Upper lobe of left lung (tissue), 4 donors: Measurements from ENCODE around the gene RANBP9.

Source experiments
- EP300 ChIP-seq, 4 donors: sonication (generic); formaldehyde crosslinking; IDR thresholded peaks; one replicate each; pipeline ENCODE4 v1.5.1; 2017; ENCODE audit warnings: antibody characterized with exemption in 4 of 4, control low read depth in 2 of 4
- POLR2A ChIP-seq, 4 donors: fragments of 450-650 bp; IDR thresholded peaks; one replicate each; pipeline ENCODE4 v1.5.1; 2016 to 2017; ENCODE audit warnings: antibody characterized with exemption in 4 of 4, mild to moderate bottlenecking in 2 of 4
- POLR2AphosphoS5 ChIP-seq, 2 donors: sonication (generic); formaldehyde crosslinking; IDR thresholded peaks; one replicate each; pipeline ENCODE4 v1.5.1; 2017; ENCODE audit warnings: antibody characterized with exemption in 2 of 2
- TF ChIP-seq, protein P1 (sequence below), 6 experiments: fragments of 450-650 bp in 4 of 6; fragments of 200-600 bp in 2 of 6; sonication (generic) in 2 of 6; IDR thresholded peaks; one replicate each; pipeline ENCODE4 v1.5.1; 2016 to 2019; ENCODE audit warnings: antibody characterized with exemption in 6 of 6

DNA sequence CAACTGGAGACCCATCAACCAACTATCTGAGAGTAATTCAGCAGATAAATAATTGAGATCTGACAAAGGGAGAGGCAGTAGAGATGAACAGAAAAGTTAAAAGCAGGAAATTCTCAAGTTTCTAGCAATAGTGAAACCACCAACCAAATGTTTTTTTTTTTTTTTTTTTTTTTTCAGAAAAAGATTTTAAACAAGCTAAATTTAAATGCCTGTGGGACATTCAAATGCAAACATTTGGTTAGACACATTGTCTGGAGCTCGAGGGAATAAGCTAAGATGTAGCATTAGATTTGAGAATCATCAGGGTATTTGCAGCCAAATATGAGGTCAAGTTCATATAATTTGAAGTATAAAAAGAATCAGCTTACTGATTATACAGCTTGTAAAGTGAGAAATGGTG, 16.4 kb downstream of the RANBP9 start:
- TF ChIP-seq, protein P1, sequence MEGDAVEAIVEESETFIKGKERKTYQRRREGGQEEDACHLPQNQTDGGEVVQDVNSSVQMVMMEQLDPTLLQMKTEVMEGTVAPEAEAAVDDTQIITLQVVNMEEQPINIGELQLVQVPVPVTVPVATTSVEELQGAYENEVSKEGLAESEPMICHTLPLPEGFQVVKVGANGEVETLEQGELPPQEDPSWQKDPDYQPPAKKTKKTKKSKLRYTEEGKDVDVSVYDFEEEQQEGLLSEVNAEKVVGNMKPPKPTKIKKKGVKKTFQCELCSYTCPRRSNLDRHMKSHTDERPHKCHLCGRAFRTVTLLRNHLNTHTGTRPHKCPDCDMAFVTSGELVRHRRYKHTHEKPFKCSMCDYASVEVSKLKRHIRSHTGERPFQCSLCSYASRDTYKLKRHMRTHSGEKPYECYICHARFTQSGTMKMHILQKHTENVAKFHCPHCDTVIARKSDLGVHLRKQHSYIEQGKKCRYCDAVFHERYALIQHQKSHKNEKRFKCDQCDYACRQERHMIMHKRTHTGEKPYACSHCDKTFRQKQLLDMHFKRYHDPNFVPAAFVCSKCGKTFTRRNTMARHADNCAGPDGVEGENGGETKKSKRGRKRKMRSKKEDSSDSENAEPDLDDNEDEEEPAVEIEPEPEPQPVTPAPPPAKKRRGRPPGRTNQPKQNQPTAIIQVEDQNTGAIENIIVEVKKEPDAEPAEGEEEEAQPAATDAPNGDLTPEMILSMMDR (IDR thresholded peaks at IDR 0.05), result no peak
- TF ChIP-seq POLR2AphosphoS5 (IDR thresholded peaks at IDR 0.05) (no peak), POLR2A (IDR thresholded peaks at IDR 0.05) (no peak), EP300 (IDR thresholded peaks at IDR 0.05) (no peak)
